ENCODE measurements around the gene ZNF563. TPM values are rescaled to one million over a fixed set of nuclear protein-coding genes. Genes with fewer than 3 reads are reported as not detected.

ZNF563 gene
- total RNA-seq, 2 experiments from 2014 or later, result 3.1 to 3.2 TPM

DNA sequence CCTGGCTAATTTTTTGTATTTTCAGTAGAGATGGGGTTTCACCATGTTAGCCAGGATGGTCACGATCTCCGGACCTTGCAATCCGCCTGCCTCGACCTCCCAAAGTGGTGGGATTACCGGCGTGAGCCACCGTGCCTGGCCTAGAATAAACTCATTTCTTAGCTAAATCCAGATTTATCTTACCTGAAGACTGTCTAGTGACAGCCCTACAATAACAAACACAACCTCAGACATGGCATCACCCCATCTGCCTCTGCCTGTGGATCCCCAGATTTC, 43.7 kb downstream of the ZNF563 start:
- DNase-seq (no peak), ATAC-seq (no peak)
- Mint-ChIP-seq H3K4me1 (ENCODE audit: low read depth) (peaks cover 44% of the 10 kb centered on the region), H3K27me3 (ENCODE audit: low read depth) (no peaks in the 10 kb centered on the region), H3K36me3 (ENCODE audit: low read depth) (peaks cover 58% of the 10 kb centered on the region), H3K4me3 (peak overlapping the region; percentile 19), H3K9me3 (ENCODE audit: insufficient read depth) (peaks cover 9% of the 10 kb centered on the region), H3K27ac (peak overlapping the region; percentile 84)
- ChIA-PET CTCF (interaction anchor here (0.6 kb wide), 1 partner anchor 554 kb away, joined by 3 read pairs; no protein-coding TSS in a partner anchor), POLR2A (interaction anchor here (0.8 to 3.4 kb wide), 4 partner anchors 43 to 391 kb away, joined by 3 to 17 read pairs (median 4); partner anchors contain the start of genes DHPS, ZNF136, ZNF442 and ZNF563)

DNA sequence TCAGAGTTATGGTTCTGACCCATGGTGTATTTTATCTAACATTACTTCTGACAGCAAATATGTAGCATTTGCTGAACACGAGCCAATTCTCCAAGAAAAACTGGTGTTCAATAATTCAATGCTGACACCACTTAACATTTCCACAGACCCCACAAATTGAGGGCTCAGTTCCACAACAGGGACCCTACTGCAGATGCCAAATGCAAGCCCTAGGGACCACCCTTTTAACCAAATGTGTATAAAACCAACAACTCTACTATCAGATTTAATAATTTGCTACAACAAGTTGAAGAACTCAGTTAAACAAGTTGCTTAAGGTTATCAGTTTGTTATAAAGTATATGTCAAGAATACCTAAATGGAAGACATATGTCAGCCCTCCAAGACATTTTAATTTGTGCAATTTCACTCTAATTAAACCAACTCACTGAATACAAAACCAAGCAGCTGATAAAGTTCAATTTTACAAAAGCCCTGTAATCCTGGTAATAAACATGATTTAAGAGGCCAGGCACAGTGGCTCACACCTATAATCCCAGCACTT, 45.4 kb downstream of the ZNF563 start:
- DNase-seq, result no peak
- no peak for ATAC-seq
- Mint-ChIP-seq H3K9me3 (ENCODE audit: insufficient read depth) (peaks cover 9% of the 10 kb centered on the region), H3K4me1 (ENCODE audit: low read depth) (peaks cover 36% of the 10 kb centered on the region), H3K36me3 (ENCODE audit: low read depth) (peaks cover 57% of the 10 kb centered on the region), H3K27me3 (ENCODE audit: low read depth) (no peaks in the 10 kb centered on the region), H3K4me3 (no peak overlapping the region), H3K27ac (no peak overlapping the region)
- CTCF ChIA-PET, result interaction anchor here (0.8 kb wide), 1 partner anchor 490 kb away, joined by 3 read pairs; the partner anchor contains the start of gene ZNF491
- POLR2A ChIA-PET, result interaction anchor here (3.4 kb wide), 1 partner anchor 44 kb away, joined by 17 read pairs; the partner anchor contains the start of gene ZNF563

DNA sequence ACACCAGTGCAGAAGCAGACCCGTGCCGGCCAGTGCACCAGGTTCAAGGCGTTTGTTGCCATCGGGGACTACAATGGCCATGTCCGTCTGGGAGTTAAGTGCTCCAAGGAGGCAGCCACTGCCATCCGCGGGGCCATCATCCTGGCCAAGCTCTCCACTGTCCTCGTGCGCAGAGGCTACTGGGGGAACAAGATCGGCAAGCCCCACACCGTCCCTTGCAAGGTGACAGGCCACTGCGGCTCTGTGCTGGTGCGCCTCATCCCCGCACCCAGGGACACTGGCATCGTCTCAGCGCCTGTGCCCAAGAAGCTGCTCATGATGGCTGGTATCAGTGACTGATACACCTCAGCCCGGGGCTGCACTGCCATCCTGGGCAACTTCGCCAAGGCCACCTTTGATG, 48.8 kb downstream of the ZNF563 start:
- peaks cover 63% of the 10 kb centered on the region for H3K36me3 Mint-ChIP-seq (ENCODE audit: low read depth)
- POLR2A ChIA-PET, result no interaction called here
- H3K9me3 Mint-ChIP-seq (ENCODE audit: insufficient read depth), result peaks cover 20% of the 10 kb centered on the region
- H3K4me1 Mint-ChIP-seq (ENCODE audit: low read depth), result peaks cover 17% of the 10 kb centered on the region
- CTCF ChIA-PET, result no interaction called here
- DNase-seq (no peak), ATAC-seq (no peak)
- H3K27ac Mint-ChIP-seq, result no peak overlapping the region
- no peaks in the 10 kb centered on the region for H3K27me3 Mint-ChIP-seq (ENCODE audit: low read depth)
- no peak overlapping the region for H3K4me3 Mint-ChIP-seq

DNA sequence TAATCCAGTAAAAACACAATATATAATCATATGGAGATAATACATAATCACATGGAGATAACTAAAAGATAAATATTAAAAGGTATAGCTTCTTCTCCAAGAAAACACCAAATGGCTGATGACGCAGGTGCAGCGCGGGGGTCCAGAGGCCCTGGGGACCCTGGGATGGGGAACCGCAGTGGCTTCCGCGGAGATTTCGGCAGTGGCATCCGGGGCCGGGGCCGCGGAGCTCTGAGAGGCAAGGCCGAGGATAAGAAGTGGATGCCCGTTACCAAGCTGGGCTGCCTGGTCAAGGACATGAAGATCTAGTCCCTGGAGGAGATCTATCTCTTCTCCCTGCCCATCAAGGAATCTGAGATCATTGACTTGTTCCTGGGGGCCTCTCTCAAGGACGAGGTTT, 49.2 kb downstream of the ZNF563 start:
- POLR2A ChIA-PET, result no interaction called here
- H3K4me3 Mint-ChIP-seq, result no peak overlapping the region
- H3K36me3 Mint-ChIP-seq (ENCODE audit: low read depth), result peaks cover 65% of the 10 kb centered on the region
- CTCF ChIA-PET, result interaction anchor here (0.5 kb wide), 1 partner anchor 1195 kb away, joined by 3 read pairs; no protein-coding TSS in a partner anchor
- peaks cover 13% of the 10 kb centered on the region for H3K4me1 Mint-ChIP-seq (ENCODE audit: low read depth)
- H3K27me3 Mint-ChIP-seq (ENCODE audit: low read depth), result no peaks in the 10 kb centered on the region
- DNase-seq (no peak), ATAC-seq (no peak)
- H3K9me3 Mint-ChIP-seq (ENCODE audit: insufficient read depth), result peaks cover 24% of the 10 kb centered on the region
- no peak overlapping the region for H3K27ac Mint-ChIP-seq

DNA sequence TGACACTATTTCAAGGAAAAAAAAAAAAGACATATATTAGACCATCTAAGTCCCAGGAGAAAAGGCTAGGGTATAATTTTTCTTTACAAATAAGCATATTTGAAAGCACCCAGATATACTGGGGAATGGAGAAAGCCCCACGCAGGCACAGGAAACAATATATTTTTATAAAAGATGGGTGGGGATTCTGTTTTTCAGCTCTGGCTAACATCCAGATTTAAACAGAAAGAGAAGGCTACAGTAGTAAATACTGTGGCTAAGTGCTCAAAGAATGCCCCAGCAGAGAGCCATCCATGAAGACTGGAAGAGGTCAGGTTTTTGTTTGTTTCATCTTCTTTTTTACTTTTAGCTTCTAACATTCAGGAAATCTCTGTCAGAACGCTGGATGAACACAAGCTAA, 54.7 kb downstream of the ZNF563 start:
- ChIA-PET CTCF (no interaction called here), POLR2A (no interaction called here)
- DNase-seq, result no peak
- H3K27ac Mint-ChIP-seq, result no peak overlapping the region
- H3K4me3 Mint-ChIP-seq, result no peak overlapping the region
- H3K27me3 Mint-ChIP-seq (ENCODE audit: low read depth), result no peaks in the 10 kb centered on the region
- peaks cover 60% of the 10 kb centered on the region for H3K9me3 Mint-ChIP-seq (ENCODE audit: insufficient read depth)
- H3K4me1 Mint-ChIP-seq (ENCODE audit: low read depth), result no peaks in the 10 kb centered on the region
- H3K36me3 Mint-ChIP-seq (ENCODE audit: low read depth), result peaks cover 77% of the 10 kb centered on the region
- ATAC-seq, result no peak

DNA sequence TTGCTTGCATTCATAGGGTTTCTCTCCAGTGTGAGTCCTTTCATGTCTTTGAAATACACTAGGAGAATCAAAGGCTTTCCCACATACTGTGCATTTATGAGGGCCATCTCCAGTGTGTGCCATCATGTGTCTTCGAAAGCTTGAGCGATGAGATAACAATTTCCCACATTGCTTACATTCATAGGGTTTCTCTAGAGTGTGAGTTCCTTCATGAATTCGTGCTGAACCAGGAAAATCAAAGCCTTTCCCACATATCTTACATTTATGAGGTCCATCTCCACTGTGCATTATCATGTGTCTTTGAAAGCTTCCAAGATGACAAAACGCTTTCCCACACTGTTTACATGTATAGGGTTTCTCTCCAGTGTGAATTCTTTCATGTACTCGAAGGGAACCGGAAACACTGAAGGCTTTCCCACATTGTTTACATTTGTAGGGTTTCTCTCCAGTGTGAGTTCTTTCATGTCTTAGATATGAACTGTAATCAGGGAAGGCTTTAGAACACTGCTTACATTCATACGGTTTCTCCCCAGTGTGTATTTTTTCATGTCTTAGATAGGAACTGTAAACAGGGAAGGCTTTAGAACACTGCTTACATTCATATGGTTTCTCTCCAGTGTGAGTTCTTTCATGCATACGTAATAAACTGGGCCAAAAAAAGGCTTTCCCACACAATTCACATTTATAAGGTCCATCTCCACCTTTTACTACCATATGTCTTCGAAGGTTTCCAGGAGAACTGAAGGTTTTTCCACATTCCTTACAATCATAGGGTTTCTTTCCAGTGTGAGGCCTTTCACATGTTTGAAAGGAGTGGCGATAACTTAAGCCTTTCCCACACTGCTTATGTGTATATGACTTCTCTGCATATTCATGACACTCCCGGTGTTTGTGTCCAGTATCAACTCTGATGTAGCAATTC, 60.2 kb downstream of the ZNF563 start:
- DNase-seq, result no peak
- CTCF ChIA-PET, result no interaction called here
- no peak for ATAC-seq
- Mint-ChIP-seq H3K36me3 (ENCODE audit: low read depth) (peaks cover 79% of the 10 kb centered on the region), H3K4me3 (no peak overlapping the region), H3K9me3 (ENCODE audit: insufficient read depth) (peaks cover 50% of the 10 kb centered on the region), H3K27ac (no peak overlapping the region), H3K27me3 (ENCODE audit: low read depth) (no peaks in the 10 kb centered on the region), H3K4me1 (ENCODE audit: low read depth) (no peaks in the 10 kb centered on the region)
- POLR2A ChIA-PET, result no interaction called here

DNA sequence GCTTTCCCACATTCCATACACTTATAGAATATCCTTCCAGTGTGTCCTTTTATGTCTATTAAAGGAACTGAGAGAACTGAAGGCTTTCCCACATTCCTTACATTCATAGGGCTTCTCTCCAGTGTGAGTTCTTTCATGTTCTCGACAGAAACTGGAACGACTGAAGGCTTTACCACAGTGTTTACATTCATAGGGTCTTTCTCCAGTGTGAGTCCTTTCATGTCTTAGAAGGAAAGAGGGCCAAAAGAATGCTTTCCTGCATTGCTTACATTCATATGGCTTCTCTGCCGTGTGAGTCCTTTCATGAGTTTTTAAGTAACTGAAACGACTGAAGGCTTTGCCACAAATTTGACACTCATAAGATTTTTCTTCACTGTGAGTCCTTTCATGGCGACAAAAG, 61.0 kb downstream of the ZNF563 start:
- CTCF ChIA-PET, result no interaction called here
- Mint-ChIP-seq H3K27me3 (ENCODE audit: low read depth) (no peaks in the 10 kb centered on the region), H3K36me3 (ENCODE audit: low read depth) (peaks cover 73% of the 10 kb centered on the region), H3K27ac (no peak overlapping the region), H3K9me3 (ENCODE audit: insufficient read depth) (peaks cover 43% of the 10 kb centered on the region), H3K4me3 (no peak overlapping the region), H3K4me1 (ENCODE audit: low read depth) (no peaks in the 10 kb centered on the region)
- no peak for DNase-seq
- POLR2A ChIA-PET, result interaction anchor here (0.6 kb wide), 1 partner anchor 69 kb away, joined by 3 read pairs; no protein-coding TSS in a partner anchor
- no peak for ATAC-seq

DNA sequence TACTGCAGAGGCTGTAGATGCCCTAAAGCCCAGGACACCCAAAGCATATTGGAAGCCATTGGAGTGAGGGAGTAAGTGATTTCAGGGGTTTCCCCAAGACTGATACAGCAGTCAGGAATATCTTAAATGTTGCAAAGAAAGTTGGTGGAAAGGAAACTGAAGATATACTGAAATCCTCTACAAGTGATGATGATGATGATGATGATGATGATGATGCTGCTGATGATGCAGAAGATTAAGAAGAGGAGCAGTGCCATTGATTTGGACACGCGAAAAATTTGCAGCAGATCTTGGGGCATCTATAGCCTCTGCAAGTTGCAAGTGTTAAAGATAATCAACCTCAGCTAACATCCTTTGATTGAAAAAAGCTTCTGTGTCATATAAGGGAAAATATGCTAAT, 62.6 kb downstream of the ZNF563 start:
- H3K27me3 Mint-ChIP-seq (ENCODE audit: low read depth), result no peaks in the 10 kb centered on the region
- H3K9me3 Mint-ChIP-seq (ENCODE audit: insufficient read depth), result peaks cover 43% of the 10 kb centered on the region
- ATAC-seq (no peak), DNase-seq (no peak)
- peaks cover 58% of the 10 kb centered on the region for H3K36me3 Mint-ChIP-seq (ENCODE audit: low read depth)
- POLR2A ChIA-PET, result no interaction called here
- no peak overlapping the region for H3K27ac Mint-ChIP-seq
- CTCF ChIA-PET, result no interaction called here
- no peaks in the 10 kb centered on the region for H3K4me1 Mint-ChIP-seq (ENCODE audit: low read depth)
- no peak overlapping the region for H3K4me3 Mint-ChIP-seq

Other genes starting within 250 kb of the ZNF563 start
- 1 to 10 TPM; 3.2 to 4.1 TPM for gene ZNF20, start 193.3 kb downstream of the ZNF563 start, total RNA-seq
- 1 to 10 TPM; 2.9 to 5.2 TPM for gene ZNF625, start 176.9 kb downstream of the ZNF563 start, total RNA-seq
- gene ZNF136, start 170.5 kb downstream of the ZNF563 start, total RNA-seq, result 10 to 100 TPM; 13.9 to 14.7 TPM
- 10 to 100 TPM in 1 of 2 experiments, 1 to 10 TPM in 1; 9.8 to 11.6 TPM for gene ZNF44, start 38.8 kb downstream of the ZNF563 start, total RNA-seq
- gene ZNF442, start 32.0 kb upstream of the ZNF563 start, total RNA-seq, result 1 to 10 TPM; 1.3 to 2.0 TPM
- gene ZNF799, start 67.6 kb upstream of the ZNF563 start, total RNA-seq, result 1 to 10 TPM; 4.5 to 4.7 TPM
- 1 to 10 TPM; 5.7 to 6.3 TPM for gene ZNF443, start 107.4 kb upstream of the ZNF563 start, total RNA-seq
- gene ZNF709, start 151.2 kb upstream of the ZNF563 start, total RNA-seq, result 1 to 10 TPM; 1.7 to 3.1 TPM
- gene ZNF564, start 217.8 kb upstream of the ZNF563 start, total RNA-seq, result 10 to 100 TPM; 10.3 to 10.5 TPM